Measurements from ENCODE around the gene AKNAD1. TPM values are rescaled to one million over a fixed set of nuclear protein-coding genes. Genes with fewer than 3 reads are reported as not detected.

Gene AKNAD1
- polyA plus RNA-seq, 1 of the 3 experiments (the other 2 are of a cell fraction): 0.71 TPM

- TF ChIP-seq REST (IDR thresholded peaks at IDR 0.05; ENCODE audit: low read depth, low read length) (no peak), NRF1 (IDR thresholded peaks at IDR 0.05; ENCODE audit: low read depth, low read length) (no peak), USF2 (IDR thresholded peaks at IDR 0.05; ENCODE audit: borderline replicate concordance, low read depth, low read length) (no peak), NFIC (IDR thresholded peaks at IDR 0.05; ENCODE audit: borderline replicate concordance) (no peak), FOXM1 (IDR thresholded peaks at IDR 0.05; ENCODE audit: low read depth) (no peak), FOSL2 (IDR thresholded peaks at IDR 0.05; ENCODE audit: borderline replicate concordance, low read depth) (no peak), TAF1 (IDR thresholded peaks at IDR 0.05; ENCODE audit: borderline replicate concordance, low read depth, low read length) (no peak), RXRA (IDR thresholded peaks at IDR 0.05; ENCODE audit: borderline replicate concordance, low read depth) (no peak), MXI1 (IDR thresholded peaks at IDR 0.05; ENCODE audit: low read depth, low read length) (no peak), RCOR1 (IDR thresholded peaks at IDR 0.05; ENCODE audit: low read length) (no peak), TCF12 (IDR thresholded peaks at IDR 0.05) (no peak)
Observed at GRCh38 chr1:108860190-108860907, 3.5 kb upstream of the AKNAD1 start (continued).

DNA sequence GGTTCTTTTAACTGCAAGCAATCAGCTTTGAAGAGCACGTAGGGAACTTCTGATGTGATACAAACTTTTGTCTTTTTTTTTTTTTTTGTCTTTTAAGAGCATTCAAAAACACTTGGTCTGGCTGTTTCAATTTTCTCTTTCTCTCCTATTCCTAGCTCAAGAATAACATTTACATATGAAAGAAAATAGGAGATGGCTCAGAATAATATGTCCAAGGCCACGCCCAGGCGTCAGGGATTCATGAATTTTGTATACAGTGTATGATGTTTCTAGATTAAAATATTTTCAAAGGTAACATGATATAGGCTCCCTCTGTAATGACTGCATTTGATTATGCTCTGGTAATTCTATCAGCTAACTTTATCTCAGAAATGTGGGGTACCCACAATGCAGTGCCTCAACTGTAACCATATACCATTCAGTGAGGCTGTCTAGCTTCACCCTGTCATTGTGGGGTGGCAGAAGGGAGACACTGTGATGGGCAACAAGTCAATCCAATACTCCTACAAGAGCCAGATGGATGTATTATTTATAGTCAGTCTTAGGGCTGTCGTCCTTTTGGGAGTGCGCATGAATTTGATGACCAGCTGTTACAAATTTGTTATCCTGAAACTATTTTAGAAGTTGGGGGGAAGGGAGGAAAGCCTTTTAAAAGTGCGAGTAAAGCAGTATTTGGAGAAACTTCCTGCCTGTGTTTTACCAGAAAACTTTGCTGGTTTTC is 1.5 kb upstream of the AKNAD1 start:
- ChIA-PET CTCF (interaction anchor here (1.2 to 1.3 kb wide), 2 partner anchors 8 to 30 kb away, joined by 4 read pairs; no protein-coding TSS in a partner anchor), POLR2A (no interaction called here)
- H3F3A ChIP-seq (replicated peaks; ENCODE audit: insufficient read depth): no peaks in the 10 kb centered on the region
- H3K27ac ChIP-seq (ENCODE audit: low read depth in 2 of 2, low read length in 1 of 2): no peak overlapping the region
- H3K4me1 ChIP-seq (ENCODE audit: control insufficient read depth in 1 of 2, insufficient read depth in 2 of 2, low read depth in 1 of 2, low read length in 1 of 2): no peaks in the 10 kb centered on the region; a peak in 1 of 4 replicates
- 0 out of 2 replicates have a peak overlapping the region, but pooled peaks have one; percentile 43 for H2AFZ ChIP-seq (ENCODE audit: low read depth)
- H3K27me3 ChIP-seq (ENCODE audit: insufficient read depth): no peaks in the 10 kb centered on the region
- WGBS (ENCODE audit: low lambda C conversion rate): 77% methylated on average over 6 of the region's 6 CpGs
- H3K36me3 ChIP-seq (replicated peaks in 1 of 2; ENCODE audit: control insufficient read depth in 1 of 2, insufficient read depth in 2 of 2, low read length in 1 of 2): no peaks in the 10 kb centered on the region
- no peak overlapping the region for H3K9ac ChIP-seq
- H3K9me2 ChIP-seq: no peaks in the 10 kb centered on the region
- H3K4me3 ChIP-seq (ENCODE audit: low read depth in 2 of 2, low read length in 1 of 2): no peak overlapping the region
- H3K79me2 ChIP-seq (ENCODE audit: insufficient read depth): no peaks in the 10 kb centered on the region
- H4K20me1 ChIP-seq (ENCODE audit: insufficient read depth): no peaks in the 10 kb centered on the region
- no peaks in the 10 kb centered on the region for H3K9me3 ChIP-seq
- DNase-seq: no peak
- H3K4me2 ChIP-seq: no peak overlapping the region
- TF ChIP-seq FOXJ3 (CRISPR knock-in tag; IDR thresholded peaks at IDR 0.05) (no peak), ELF1 (IDR thresholded peaks at IDR 0.05) (no peak), YY1 (IDR thresholded peaks at IDR 0.05; ENCODE audit: low read depth) (no peak), TAF1 (IDR thresholded peaks at IDR 0.05; ENCODE audit: borderline replicate concordance, low read depth, low read length) (no peak), CHD2 (IDR thresholded peaks at IDR 0.05; ENCODE audit: low read length, partially characterized antibody) (no peak), MEF2A (IDR thresholded peaks at IDR 0.05; ENCODE audit: borderline replicate concordance, low read depth) (no peak), MXI1 (IDR thresholded peaks at IDR 0.05; ENCODE audit: low read depth, low read length) (no peak), GATA2 (CRISPR knock-in tag; IDR thresholded peaks at IDR 0.05) (no peak), TCF12 (IDR thresholded peaks at IDR 0.05) (no peak), MAX (IDR thresholded peaks at IDR 0.05; ENCODE audit: low read depth) (no peak), TEAD4 (IDR thresholded peaks at IDR 0.05; ENCODE audit: borderline replicate concordance, insufficient read depth) (no peak), RFX5 (IDR thresholded peaks at IDR 0.05; ENCODE audit: low read length) (no peak), RXRA (IDR thresholded peaks at IDR 0.05; ENCODE audit: borderline replicate concordance, low read depth) (no peak)
- TF ChIP-seq, protein P1, sequence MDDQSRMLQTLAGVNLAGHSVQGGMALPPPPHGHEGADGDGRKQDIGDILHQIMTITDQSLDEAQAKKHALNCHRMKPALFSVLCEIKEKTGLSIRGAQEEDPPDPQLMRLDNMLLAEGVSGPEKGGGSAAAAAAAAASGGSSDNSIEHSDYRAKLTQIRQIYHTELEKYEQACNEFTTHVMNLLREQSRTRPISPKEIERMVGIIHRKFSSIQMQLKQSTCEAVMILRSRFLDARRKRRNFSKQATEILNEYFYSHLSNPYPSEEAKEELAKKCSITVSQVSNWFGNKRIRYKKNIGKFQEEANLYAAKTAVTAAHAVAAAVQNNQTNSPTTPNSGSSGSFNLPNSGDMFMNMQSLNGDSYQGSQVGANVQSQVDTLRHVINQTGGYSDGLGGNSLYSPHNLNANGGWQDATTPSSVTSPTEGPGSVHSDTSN (IDR thresholded peaks at IDR 0.05): no peak
